AG08396 (cell line): ENCODE data around the gene AHI1.
A peak's percentile ranks its signal among the peaks of the same experiment; 100 is the strongest.

ENCODE experiments used
- DNase-seq: peaks from one replicate; pipeline ENCODE4 v3.0.0; 2012; ENCODE audit warnings: low spot score, mixed read lengths

The AHI1 gene

DNA sequence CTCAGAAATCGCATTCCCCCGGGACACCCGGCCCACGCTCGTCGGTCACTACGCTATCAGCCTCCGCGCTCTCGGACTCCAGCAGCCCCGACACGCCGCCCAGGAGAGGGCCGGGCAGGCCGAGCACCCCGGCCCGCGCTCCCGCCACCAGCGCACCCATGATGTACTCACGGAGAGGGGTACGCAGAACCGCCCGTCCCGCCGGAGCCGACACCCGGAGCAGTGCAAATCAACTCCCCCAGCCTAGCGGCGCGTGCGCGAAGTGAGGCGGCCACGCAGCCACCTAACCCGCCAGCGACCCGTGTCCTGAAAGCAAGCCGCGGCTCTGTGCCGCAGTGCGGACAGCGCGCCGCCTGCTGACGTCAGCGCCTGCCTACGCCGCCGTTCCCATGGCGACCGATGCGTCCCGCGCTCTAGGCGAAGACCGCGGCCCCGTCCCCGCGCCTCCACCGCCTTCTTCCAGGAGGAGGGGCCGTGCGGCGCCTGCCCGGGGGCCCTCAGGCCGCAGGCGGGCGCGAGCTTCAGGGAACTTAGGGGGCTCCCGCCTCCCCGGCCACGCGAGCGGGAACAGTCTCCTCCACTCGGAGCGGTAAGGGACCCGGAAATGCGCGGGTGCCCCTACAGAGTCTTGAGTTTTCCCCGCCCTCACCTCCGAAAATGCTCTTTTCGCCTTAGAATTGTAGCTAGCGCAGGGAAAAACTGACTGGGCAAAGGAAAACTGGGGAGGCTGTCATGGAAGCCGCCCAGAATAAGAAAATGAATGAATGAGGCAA, at the start of gene AHI1:
Gene AHI1 (minus strand): TSS at position 329 of the 773 bp plus-strand sequence. CDS start 5,503 bp downstream, outside the sequence.
- DNase-seq: peak; percentile 95

DNA sequence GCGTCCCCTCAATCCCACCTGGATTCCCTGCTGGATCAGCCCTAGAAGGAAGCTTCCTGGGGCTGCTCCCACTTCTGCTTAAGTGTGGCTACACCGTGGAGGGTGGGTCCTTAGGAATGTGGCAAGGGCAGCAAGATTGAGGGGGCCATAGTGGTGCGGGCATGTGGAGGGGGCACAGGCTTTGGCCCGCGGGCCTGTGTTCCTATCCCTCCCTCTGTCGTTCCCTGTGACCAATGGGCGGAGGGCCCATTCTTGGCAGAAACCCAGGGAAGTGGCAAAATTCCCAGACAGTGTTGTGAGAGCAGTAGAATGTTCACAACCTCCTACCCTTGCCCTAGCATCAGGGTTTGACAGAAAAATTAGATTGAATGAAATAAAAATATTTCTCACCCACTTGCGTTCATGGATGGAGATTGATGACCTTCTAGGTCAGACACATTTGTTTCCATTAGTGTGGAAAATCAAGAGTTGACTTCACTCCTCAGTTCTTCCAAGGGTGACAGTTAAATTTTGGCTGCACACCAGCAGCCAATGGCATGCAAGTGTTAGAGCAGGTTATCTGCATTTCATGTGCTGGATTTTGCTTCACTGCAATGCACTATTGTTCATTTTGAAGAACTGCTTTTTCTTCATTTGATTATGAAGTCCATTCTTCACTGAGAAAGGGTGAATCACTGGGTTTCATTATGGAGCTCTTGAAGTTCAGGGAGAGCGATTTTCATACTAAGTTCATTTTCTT, 49.3 kb upstream of the AHI1 start:
- DNase-seq: no peak

DNA sequence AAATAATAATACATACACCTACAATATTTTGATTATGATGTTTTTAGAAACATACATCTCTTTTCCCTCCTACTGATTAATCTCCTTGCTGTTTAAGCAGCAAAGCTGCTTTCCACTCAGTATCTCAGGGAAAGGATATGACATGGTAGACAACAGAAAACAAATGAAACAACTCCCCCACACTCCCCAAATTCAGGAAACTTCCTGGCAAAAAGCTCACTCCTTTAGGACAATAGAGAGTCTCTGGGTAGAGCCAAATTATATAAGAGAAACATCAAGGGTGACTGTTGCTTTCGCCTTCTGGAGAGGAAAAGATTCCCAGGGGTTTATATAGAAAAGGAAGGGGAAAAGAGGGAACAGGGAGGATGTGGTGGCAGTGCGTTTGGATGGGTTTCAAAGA, 48.7 kb upstream of the AHI1 start:
- DNase-seq: no peak

DNA sequence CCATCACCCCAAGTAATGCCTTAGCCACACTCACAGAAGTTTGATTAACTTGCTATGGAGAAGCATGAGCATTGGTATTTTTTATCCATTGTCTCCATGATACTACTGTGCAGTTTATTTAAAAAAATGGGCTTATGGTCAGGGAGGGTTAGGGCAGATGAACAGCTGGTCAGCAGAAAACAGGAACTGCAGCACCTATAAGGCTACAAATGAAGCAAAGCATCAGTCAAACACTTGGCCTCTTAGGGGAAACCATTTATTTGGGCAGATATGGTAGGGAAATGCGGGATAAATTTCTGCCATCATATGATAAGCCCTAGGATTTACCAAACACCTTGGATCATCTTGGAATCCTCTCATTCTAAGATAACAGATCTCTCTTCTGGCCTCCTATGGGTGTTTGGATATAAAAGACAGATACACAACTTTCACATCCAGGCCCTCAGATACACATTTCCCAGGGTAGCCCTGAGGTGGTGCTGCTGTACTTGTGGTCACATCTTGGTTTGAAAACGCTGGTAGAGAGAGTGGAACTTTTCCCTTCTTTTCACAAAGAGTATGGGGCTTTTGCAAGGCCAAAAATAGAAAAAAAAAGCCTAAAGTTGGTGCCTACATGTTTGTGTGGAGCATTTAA, 42.8 kb upstream of the AHI1 start:
- DNase-seq: no peak

DNA sequence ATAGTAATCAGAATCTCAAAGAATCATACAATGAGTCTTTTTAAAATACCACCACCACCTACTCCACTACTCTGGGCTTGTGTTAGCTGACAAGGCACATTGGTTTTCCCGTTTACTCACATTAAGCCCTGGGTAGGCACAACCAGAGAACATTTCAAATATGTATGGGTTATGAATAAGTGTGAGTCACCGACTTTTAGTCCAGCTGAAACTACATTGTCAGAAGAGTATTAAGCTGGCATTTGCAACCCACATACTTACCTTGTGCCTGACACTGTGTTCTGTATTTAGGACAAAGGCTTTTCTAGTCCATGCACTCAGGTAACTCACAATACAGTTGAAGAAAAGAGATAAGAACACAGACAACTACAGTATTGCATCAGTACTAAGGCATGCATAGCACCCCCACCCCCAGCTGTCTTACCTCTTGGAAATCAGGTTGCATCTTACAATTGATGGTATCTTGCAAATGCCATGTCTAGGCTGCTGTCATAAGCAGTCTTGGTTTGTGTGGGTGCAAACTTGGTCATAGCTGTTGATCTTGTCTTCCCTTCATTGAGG, 40.3 kb upstream of the AHI1 start:
- DNase-seq: peak; percentile 17

DNA sequence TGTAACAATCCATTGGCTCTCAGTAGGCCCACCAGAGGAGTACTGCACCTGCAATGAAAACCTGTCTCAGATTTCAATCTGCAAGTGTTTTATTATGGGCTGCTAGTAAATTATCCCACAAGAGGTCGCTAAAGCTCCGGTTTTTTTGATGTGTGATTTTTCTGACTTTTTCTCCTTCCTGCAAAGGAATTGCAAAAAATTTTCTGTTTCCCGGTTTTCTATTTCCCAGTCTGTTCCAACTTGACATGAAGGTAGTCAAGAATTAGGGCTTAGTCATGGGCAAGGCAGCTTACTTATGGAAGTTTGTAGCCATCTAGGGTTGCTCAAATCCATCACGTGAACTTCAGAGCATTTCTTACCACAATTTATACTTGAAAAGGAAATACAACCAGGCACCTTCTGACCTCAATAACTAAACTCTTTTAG, 38.5 kb upstream of the AHI1 start:
- DNase-seq: peak; percentile 40

DNA sequence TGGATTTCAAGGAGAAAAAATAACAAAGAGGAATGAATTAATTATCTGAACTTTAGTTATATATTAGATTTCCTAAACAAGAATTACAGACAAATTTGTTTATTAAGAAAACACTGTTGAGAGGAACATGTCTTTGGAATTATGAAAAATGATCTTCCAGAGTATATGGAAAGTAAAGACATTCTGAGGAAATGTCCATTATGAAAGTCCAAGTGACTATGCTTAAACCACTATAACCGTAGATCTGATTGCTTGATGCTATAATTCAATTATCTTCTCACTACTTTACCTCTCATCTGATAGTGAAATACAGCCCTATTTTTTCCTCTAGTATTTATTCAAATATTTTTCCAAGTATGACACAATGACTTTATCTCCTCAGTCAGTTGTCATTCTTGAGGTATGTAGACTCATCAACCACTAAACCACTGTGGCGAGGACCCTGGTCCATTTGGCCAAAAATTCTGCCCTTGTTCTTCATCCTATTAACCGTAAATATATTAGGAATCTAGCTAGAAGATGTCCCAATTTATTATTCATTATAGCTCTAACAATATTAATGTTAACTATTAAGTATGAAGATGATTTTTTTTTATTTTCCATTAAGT, 37.3 kb upstream of the AHI1 start:
- no peak for DNase-seq

DNA sequence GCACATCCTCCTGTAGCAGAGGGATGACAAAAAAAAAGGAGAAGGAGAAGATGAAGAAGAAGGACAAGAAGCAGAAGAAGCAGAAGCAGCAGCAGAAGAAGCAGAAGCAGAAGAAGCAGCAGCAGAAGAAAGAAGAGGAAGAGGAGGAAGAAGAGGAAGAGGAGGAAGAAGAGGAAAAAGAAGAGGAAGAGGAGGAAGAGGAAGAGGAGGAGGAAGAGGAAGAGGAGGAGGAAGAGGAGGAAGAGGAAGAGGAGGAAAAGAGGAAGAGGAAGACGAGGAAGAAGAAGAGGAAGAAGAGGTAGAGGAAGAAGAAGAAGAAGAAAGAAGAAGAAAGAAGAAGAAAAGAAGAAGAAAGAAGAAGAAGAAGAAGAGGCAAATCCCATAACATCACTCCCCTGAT, 35.0 kb upstream of the AHI1 start:
- no peak for DNase-seq

DNA sequence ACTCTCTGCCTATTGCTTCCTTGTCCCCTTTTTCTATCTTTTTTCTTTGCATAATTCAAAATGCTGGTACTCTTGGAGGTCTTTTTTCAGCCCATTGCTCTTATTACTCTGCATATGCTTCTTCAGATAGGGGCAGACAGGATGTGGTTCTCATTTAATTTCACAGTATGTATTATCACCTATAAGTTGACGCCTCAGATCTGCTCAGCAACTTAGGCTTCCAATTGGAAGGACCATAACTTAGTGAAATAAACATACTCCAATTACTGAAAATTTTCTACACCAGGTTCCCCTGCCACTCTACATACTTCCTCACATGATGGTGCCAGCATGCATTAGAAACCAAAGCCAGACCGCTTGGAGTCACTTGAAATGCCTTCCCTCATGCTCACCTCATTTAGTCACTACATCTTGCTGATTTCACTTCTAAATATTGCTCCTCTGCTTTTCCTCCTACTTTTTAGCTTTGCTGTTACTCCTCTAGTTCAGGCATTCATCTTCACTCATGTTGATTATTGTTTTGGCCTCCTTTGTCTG, 34.5 kb upstream of the AHI1 start:
- DNase-seq: no peak

DNA sequence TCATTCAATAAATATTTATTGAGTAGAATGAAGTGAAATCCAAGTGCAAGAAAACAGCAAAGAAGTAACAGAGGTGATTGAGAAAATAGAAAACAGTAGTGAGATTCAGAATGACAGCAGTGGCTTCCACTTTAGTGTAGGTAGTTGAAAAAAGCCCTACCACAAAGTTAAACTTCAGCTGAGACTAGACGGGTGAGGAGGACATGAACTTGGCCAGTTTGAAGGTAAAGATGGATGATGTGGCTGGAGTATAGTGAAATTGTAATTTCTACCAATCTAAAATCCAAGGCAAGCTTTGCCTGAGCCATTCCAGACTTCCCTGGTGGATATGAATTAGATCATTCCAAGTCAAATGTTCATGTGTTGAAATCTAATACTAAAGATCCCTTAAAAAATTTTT, 32.6 kb upstream of the AHI1 start:
- DNase-seq: no peak

DNA sequence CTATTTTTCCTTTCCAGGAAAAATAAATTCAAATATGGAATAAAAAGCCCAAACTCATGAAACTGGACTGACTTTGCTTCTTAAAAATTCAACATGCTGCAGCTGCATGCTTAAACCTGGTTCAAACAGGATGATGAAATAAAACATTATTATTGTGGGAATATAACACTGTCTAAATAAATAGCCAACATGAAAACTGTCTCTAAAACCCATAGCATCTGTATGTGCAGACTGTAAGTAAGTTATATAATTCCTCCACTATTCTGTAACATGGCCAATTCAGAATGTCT, 30.4 kb upstream of the AHI1 start:
- no peak for DNase-seq

DNA sequence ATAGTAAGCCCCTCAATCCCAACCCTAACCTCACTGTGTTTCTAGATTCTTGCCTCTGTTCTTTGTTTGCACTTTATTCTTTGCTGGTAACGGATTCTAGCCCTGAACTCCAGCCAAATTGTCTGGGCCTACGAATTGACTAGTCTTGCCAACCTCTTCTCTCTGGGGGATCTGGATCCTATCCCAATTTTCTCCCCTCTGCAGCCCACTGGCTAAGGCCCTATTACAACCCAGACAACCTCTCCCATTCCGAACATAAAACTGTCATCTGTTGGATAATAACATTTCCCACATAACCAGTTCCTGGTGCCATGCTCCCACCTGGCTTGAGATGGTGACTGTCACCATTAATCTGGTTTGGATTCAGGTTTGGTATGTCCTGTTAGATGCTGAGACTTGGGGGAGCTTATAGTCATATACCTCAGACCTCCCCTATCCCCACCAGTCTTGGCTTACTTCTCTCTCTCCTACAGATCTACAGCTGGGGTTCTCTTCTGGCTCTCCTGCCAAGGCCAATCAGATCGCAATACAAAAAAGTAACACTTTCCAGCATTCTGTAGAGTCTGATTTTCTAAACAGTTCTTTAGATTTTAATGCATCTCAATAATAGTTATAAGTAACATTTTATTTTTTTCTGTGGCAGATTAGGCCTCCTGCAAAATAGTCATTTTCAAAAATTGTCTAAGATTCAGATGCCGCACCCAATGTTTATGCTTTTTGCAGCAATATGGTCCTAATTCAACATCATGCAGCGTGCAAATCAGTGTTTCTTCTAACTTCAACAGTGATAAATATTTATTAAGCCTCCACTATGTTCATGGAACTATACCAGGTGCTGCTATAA, 29.8 kb upstream of the AHI1 start:
- no peak for DNase-seq

DNA sequence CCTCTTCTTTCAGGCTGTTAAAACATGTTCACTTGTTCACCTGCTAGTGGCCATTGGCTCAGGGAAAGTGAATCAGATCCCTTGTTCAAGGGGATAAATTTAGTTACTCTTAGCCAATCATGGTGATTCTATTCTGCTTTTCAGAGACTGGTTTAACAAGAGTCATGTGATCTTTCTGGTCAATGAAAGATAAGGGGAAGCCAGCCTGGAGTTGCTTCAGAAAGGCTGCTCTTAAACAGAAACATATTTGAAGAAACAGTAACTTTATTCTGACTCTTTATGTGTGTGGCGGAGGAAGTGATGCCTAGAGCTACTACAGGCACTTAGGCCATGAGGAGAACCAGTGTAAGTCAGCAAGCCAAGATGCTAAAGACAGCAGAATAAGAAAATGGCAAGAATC, 28.1 kb upstream of the AHI1 start:
- DNase-seq: no peak

DNA sequence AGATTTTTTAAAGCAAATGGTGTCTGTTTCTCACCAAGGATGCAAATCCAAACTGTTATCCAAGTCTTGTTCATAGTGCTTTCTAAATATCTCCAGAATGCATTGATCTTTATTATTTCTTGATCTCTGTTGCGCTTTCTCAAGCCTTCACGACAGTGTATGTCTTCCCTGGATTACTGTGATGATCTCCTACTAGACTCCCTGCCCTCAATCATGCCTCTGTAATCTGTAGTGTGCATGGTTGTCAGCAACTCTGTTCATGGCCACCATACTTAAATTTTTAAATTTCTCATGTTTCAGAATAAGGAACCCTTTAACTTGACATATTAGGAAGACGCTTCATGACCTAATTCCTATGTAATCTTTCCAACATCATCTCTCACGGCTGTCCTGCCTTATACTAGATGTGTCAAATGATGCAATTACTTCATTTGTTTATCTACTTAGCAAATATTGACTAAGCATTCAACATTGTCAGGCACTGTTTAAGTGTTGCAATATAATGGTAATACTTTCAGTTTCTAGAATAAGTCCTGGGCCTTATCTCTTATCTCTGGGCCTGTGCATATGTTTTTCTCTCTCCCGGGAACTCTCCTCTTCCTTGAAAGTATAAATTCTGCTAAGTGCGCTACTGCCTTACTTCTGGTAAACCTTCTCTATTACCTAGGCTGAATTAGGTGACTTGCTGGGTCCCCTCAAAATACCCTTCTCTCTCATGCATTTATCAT, 25.6 kb upstream of the AHI1 start:
- DNase-seq: no peak

DNA sequence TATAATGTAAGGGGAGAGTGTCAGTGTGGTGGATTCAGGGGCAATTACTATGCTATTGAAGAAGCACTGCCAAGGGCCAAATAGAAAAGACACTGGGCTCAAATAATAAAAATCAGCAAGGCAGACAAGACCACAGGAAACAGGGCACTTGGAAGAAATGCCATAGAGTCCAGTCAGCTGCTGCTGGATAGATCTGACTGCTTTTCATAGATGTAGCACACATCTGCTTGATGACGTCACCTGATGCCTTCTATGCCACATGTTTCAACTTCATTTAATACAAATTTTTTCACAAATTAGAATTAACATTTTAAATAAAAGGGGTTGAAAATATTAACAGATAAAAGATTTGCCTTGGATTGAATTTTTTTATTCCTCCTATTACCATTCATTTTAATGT, 23.9 kb upstream of the AHI1 start:
- DNase-seq: no peak

DNA sequence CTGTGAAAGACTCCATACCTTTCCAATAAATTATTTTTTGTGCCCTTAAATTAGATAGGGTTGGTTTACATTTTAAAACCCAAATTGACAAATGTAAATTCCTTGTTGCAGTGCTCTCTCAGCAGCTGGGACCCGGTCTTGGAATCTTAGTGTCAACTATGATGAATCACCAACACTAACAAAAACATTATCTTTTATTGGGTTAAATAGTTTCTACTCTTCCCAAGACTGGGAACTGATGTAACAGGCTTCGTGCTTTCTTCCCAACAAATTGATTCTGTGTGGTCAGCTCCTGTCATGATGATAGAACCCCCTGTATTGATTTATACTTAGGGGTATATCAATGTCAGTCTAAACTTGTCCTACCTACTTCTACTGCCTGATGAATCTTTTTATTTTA, 23.2 kb upstream of the AHI1 start:
- DNase-seq: no peak

DNA sequence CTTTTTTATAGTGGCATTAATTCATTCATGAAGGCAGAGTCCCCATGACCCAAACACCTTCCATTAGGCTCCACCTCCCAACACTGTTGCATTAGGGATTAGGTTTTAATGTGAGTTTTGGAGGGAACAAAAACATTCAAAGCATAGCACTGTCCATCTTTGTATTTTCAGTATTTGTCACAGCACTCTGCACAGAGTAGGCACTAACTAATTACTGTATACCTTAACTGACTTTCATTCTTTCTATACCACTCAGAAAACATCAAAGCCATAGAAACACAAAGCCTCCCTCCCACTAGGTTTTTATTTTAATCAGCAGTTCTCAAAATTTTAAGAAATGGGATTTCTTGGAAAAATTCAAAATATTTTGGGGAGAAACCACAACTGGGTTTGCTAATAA, 21.8 kb upstream of the AHI1 start:
- no peak for DNase-seq

DNA sequence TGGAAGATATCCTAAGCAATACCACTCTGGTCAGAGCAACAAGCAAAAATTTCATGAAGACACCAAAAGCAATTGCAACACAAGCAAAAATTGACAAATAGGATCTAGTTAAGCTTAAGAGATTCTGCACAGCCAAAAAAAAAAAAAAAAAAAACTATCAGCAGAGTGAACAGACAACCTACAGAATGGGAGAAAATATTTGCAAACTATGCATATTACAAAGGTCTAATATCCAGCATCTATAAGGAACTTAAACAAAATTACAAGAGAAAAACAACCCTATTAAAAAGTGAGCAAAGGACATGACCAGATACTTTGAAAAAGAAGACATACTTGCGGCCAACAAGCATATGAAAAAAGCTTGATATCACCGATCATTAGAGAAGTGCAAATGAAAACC, 20.0 kb upstream of the AHI1 start:
- no peak for DNase-seq

DNA sequence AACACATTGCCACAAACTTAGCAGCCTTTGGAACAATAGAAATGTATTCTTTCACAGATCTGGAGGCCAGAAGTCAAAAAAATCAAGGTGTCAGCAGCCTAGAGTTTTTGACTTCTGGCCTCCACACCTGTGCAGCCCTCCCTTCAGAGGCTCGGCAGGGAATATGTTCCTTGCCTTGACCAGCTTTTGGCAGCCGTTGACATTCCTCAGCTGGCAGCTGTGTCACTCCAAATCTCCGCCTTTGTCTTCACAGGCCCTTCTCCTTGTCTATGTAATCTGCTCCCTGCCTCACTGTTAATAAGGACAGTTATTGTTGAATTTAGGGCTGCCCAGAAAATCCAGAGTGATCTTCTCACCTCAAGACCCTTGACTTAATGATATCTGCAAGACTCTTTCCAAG, 17.2 kb upstream of the AHI1 start:
- DNase-seq: no peak

DNA sequence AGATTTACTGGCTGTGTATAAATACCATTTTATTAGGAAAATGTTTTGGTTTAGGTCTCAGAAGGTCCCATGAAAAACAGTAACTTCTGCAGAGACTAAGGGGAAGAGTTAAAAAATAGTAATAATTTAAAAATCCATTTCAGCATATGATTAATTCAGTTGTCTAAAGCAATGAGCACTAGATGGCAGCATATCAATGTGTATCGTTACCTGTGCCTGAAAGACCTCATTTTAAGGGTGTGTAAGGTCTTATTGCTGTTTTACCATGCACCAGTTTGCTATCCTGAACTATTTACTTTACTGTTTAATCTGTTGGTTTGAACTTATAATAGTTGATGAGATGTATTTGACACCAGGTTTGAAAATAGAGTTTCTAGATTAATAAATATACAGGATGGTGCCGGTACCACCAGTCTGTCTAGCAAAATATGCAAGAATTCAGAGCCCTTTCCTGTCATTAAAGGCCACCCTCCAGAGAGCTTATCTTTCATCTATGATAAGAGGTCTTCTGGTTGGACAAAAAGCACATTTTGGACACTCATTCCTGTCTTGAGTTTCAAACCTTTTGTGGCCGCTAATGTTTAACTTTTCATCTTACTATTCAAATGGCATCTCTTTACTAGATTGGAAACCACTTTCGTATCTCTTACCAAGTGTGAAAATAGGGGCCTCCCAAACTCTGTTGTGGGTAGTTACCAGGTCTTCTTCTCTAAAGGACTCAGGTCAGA, 8.9 kb upstream of the AHI1 start:
- DNase-seq: peak; percentile 20
